ENCODE results near the gene SETD2. TPM values are rescaled to one million over a fixed set of nuclear protein-coding genes. Genes with fewer than 3 reads are reported as not detected.

SETD2 gene
- total and polyA plus RNA-seq, 9 of the 15 experiments (the other 6 are each of a cell fraction or from before 2014, with no cell fraction given): 8.2 to 44.0 (median 33.6) TPM

GRCh38 chr3:47065058-47065457, 98.9 kb downstream of the SETD2 start:
- Histone ChIP-seq H3K36me3 (ENCODE audit: control insufficient read depth, insufficient read depth, low read length) (peaks cover 60% of the 10 kb centered on the region), H3K9me1 (ENCODE audit: control insufficient read depth, insufficient read depth, low read length) (peaks cover 3% of the 10 kb centered on the region), H3K9ac (ENCODE audit: insufficient read depth in 1 of 2, low read depth in 2 of 2, low read length in 2 of 2) (no peak overlapping the region), H3K79me2 (ENCODE audit: control insufficient read depth, insufficient read depth, low read length) (peaks cover 19% of the 10 kb centered on the region; the same call in 2 of the 3 replicates), H3K4me3 (no peak overlapping the region), H3K4me1 (replicated peaks in 1 of 2; ENCODE audit: control insufficient read depth in 2 of 2, insufficient read depth in 2 of 2, low read length in 2 of 2) (no peaks in the 10 kb centered on the region), H3K27ac (ENCODE audit: extremely low read depth, low read depth, low read length) (no peak overlapping the region), H3K27me3 (ENCODE audit: control insufficient read depth in 2 of 2, insufficient read depth in 2 of 2, low read length in 2 of 2) (no peaks in the 10 kb centered on the region), H4K20me1 (replicated peaks; ENCODE audit: control insufficient read depth, insufficient read depth, low read length) (no peaks in the 10 kb centered on the region), H3K4me2 (ENCODE audit: insufficient read depth, low read length) (no peak overlapping the region), H3K9me3 (replicated peaks; ENCODE audit: control insufficient read depth, insufficient read depth, low read depth, low read length) (no peaks in the 10 kb centered on the region), H2AFZ (ENCODE audit: low read depth, low read length) (no peak overlapping the region)
- CTCF ChIA-PET (ENCODE audit: low intra/inter-chr PET ratio): no interaction called here
- intact Hi-C loops (cut with micrococcal nuclease): no loop called here
- DNase-seq (ENCODE audit: extremely low read depth in 1 of 4, low spot score in 3 of 4): no peak
- POLR2A ChIA-PET: no interaction called here
- TF ChIP-seq ELF2 (CRISPR knock-in tag; IDR thresholded peaks at IDR 0.05) (no peak), ZNF57 (CRISPR knock-in tag; IDR thresholded peaks at IDR 0.05) (no peak), ZBTB17 (CRISPR knock-in tag; IDR thresholded peaks at IDR 0.05) (no peak), ZNF175 (CRISPR knock-in tag; IDR thresholded peaks at IDR 0.05; ENCODE audit: low read depth) (no peak), PHB2 (IDR thresholded peaks at IDR 0.05; ENCODE audit: low read depth) (no peak), DACH1 (IDR thresholded peaks at IDR 0.05; ENCODE audit: partially characterized antibody) (no peak), HMG20A (CRISPR knock-in tag; conservative IDR thresholded peaks at IDR 0.05) (no peak), DPF2 (IDR thresholded peaks at IDR 0.05) (no peak), FIP1L1 (IDR thresholded peaks at IDR 0.05; ENCODE audit: low read depth, low read length, poor library complexity, severe bottlenecking) (no peak), BRCA1 (IDR thresholded peaks at IDR 0.05) (no peak), BRCA1 (CRISPR knock-in tag; IDR thresholded peaks at IDR 0.05) (no peak), PHF21A (IDR thresholded peaks at IDR 0.05; ENCODE audit: borderline replicate concordance, low read depth) (no peak), ZNF707 (CRISPR knock-in tag; conservative IDR thresholded peaks at IDR 0.05) (no peak), ESRRB (CRISPR knock-in tag; IDR thresholded peaks at IDR 0.05; ENCODE audit: borderline replicate concordance) (no peak), HNRNPH1 (optimal IDR thresholded peaks at IDR 0.05; ENCODE audit: low read depth, low read length) (no peak), SIX5 (IDR thresholded peaks at IDR 0.05; ENCODE audit: borderline replicate concordance in 1 of 2, insufficient read depth in 1 of 2, low read depth in 1 of 2, low read length in 2 of 2) (no peak), FOXA1 (IDR thresholded peaks at IDR 0.05; ENCODE audit: borderline replicate concordance) (no peak)
- TF ChIP-seq, protein P1, sequence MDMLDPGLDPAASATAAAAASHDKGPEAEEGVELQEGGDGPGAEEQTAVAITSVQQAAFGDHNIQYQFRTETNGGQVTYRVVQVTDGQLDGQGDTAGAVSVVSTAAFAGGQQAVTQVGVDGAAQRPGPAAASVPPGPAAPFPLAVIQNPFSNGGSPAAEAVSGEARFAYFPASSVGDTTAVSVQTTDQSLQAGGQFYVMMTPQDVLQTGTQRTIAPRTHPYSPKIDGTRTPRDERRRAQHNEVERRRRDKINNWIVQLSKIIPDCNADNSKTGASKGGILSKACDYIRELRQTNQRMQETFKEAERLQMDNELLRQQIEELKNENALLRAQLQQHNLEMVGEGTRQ (CRISPR knock-in tag; IDR thresholded peaks at IDR 0.05): no peak
- ATAC-seq: no peak
- 81% methylated on average over 1 of the region's 1 CpG for WGBS (ENCODE audit: insufficient coverage, low coverage, missing lambda C conversion rate)
- FAIRE-seq: no peak
- in situ Hi-C loops (cut with MboI): no loop called here
- BruUV-seq (replicated peaks): no TSS peak
